ENCODE results near the gene PITPNC1.

DNA sequence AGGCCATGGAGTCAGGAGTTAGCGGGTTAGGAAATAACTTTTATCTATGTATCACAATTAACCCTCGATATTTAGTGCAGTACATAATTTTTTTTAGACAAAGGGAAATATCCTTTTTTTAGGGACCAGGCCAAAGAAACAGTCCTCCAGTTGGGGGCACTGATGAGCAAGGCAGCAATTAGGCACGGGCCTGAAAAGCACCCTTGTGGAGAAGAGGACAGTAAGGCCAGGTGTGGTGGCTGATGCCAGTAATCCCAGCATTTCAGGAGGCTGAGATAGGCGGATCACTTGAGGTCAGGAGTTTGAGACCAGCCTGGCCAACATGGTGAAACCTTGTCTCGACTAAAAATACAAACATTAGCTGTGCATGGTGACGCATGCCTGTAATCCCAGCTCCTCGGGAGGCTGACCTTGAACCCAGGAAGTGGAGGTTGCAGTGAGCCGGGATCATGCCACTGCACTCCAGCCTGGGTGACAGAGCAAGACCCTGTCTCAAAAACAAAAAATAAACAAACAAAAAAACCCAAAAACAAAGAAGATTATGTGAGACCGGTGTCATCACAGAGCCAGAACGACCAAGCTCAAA, 182.4 kb downstream of the PITPNC1 start:
- TF ChIP-seq, protein P1, sequence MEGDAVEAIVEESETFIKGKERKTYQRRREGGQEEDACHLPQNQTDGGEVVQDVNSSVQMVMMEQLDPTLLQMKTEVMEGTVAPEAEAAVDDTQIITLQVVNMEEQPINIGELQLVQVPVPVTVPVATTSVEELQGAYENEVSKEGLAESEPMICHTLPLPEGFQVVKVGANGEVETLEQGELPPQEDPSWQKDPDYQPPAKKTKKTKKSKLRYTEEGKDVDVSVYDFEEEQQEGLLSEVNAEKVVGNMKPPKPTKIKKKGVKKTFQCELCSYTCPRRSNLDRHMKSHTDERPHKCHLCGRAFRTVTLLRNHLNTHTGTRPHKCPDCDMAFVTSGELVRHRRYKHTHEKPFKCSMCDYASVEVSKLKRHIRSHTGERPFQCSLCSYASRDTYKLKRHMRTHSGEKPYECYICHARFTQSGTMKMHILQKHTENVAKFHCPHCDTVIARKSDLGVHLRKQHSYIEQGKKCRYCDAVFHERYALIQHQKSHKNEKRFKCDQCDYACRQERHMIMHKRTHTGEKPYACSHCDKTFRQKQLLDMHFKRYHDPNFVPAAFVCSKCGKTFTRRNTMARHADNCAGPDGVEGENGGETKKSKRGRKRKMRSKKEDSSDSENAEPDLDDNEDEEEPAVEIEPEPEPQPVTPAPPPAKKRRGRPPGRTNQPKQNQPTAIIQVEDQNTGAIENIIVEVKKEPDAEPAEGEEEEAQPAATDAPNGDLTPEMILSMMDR (conservative IDR thresholded peaks at IDR 0.05; ENCODE audit: low read depth, low read length) = peak; percentile 68
- TF ChIP-seq EZH2 (IDR thresholded peaks at IDR 0.05; ENCODE audit: low read length, unreplicated experiment) = no peak

All from PC-3 (cell line).